Measurements from ENCODE around the gene SLAMF9.

The SLAMF9 gene

DNA sequence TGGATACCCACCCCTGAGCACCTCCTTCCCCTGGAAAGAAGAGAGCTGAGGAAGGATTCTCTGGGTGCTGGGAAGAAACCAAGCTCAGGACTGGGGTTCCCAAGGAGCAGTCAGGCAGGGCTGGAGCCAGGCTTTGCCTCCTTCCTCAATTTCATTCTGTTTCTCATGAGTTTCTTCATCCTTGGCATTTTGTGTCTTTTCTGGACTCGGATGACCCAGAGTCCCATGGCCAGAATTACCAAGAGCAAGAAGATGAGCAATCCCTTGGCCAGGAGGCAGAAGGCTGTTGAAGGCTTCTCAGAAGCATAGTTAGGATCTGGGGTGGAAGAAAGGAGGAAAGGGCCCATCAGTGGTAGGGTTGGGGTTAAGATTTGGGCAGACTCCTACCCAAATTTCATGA lies 2.5 kb downstream of the SLAMF9 start:
- no peak for DNase-seq
- in situ Hi-C loops (cut with HindIII; ENCODE audit: low pct_ligation_motif_present, low pct_unique_long_range_greater_than_20kb, low sequenced_read_pairs): no loop called here

DNA sequence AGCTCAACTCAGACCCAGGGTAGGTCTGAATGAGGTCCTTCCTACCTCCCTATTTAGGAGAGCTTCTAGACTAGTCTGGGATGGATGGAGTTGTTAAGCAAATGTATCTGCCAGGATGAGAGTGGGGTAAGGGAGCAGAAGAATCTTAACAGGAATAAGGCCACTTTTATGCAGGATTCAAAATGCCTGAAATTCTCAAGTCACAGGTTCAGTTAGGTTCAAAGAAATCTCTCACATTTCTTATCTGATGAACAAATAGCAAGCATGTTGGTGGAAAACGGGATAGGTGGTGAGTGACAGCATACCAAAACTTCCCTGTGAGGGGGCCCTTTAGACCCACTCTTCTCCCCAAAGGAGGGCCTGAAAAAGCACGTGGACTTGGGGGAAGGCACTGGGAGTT lies 3.0 kb downstream of the SLAMF9 start:
- in situ Hi-C loops (cut with HindIII; ENCODE audit: low pct_ligation_motif_present, low pct_unique_long_range_greater_than_20kb, low sequenced_read_pairs): no loop called here
- no peak for DNase-seq

DNA sequence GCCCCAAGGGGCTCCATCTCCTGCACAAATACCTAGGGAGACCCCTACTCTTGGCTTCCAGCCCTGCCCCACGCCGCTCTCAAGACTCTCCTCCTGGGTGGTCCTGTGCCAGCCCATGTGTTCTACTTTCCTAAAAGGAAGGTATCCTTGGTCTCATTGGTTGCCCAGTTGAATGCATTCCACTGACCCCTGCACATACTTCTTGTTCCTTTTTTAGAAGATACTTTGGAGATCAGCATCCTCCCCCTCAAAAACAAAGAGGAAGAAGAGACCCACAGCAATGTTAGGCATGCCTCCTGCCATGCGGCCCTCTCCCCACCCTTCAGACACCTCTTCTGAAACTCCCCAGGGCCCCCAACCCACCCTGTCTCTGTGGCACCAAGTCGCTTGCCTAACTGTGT lies 4.1 kb downstream of the SLAMF9 start:
- in situ Hi-C loops (cut with HindIII; ENCODE audit: low pct_ligation_motif_present, low pct_unique_long_range_greater_than_20kb, low sequenced_read_pairs): no loop called here
- no peak for DNase-seq

DNA sequence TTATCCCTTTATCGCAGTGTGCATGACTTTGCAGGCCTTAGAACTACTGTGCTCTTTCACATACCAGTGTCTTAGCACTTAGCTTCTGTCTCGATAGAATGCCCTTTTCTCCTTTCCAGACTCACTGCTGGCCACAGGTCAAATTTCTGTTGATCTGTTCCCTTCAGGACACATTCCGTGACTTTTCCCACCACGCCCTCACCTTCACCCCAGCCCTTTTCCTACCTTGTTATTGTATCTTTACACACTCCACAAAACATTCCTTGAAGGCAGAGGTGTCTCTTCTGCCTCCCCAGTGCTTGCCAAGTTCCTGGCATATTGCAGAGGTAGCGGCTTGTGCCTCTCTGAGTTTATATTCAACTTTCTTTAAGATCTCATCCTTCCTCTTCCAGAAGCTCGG lies 4.9 kb downstream of the SLAMF9 start:
- in situ Hi-C loops (cut with HindIII; ENCODE audit: low pct_ligation_motif_present, low pct_unique_long_range_greater_than_20kb, low sequenced_read_pairs): no loop called here
- DNase-seq: no peak

DNA sequence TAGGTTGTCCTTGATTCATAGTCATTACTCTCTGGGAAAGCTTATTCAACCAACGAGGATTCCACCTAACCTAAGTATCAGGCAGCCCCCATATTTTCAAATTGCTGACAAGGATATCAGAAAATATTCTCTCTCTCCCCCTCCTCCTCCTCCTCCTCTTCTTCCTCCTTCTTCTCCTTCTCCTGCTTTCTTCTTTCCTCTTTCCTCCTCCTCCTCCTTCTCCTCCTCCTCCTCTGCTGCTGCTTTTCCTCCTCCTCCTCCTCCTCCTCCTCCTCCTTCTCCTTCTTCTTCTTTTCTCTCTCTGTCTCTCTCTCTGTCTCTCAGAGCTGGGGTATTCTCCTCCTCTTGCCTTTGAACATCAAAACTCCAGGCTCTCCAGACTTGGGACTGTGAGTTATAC lies 6.1 kb downstream of the SLAMF9 start:
- in situ Hi-C loops (cut with HindIII; ENCODE audit: low pct_ligation_motif_present, low pct_unique_long_range_greater_than_20kb, low sequenced_read_pairs): no loop called here
- no peak for DNase-seq

DNA sequence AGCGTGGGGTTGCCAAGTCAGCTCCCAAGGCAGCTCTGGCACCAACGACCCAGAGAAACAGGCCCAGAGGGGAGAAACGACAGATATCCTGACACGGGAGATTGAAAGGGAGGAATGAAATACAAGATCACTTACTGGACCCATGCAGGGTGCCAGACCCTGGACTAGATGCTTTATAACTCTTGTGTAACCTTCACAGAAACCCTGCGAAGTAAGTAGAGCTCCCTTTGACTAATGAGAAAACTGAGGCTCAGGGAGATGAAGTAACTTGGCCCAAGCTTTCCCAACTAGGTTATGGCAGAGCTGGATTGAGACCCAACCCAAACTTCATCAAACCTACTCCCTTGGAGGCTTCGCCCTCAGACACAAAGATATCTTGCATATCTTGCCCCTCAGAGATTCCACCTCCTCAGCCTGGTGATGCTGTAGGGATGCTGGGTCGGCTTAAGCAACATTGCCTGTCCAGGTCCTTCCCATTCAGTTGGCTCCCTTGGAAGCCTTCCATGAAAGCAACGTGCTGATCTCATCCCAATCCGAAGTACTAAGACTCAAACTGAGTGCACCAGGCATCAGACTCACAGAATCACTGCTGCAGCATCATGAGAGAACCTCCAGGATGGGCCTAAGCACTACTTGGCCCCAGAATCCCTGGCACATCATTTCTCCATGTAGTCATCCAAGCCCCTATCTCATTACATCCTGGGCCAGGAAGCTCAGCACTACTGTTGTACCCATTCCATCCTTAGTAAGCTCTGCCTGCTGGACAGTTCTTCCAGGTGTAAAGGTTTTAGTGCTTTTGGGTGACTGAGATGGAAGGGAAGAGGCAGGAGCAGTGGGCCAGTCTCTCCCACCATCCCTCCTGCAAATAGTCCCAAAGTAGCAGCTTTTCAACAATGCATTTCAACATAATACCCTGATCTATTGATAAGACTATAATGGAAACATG lies 7.5 kb downstream of the SLAMF9 start:
- DNase-seq: no peak
- in situ Hi-C loops (cut with HindIII; ENCODE audit: low pct_ligation_motif_present, low pct_unique_long_range_greater_than_20kb, low sequenced_read_pairs): no loop called here

DNA sequence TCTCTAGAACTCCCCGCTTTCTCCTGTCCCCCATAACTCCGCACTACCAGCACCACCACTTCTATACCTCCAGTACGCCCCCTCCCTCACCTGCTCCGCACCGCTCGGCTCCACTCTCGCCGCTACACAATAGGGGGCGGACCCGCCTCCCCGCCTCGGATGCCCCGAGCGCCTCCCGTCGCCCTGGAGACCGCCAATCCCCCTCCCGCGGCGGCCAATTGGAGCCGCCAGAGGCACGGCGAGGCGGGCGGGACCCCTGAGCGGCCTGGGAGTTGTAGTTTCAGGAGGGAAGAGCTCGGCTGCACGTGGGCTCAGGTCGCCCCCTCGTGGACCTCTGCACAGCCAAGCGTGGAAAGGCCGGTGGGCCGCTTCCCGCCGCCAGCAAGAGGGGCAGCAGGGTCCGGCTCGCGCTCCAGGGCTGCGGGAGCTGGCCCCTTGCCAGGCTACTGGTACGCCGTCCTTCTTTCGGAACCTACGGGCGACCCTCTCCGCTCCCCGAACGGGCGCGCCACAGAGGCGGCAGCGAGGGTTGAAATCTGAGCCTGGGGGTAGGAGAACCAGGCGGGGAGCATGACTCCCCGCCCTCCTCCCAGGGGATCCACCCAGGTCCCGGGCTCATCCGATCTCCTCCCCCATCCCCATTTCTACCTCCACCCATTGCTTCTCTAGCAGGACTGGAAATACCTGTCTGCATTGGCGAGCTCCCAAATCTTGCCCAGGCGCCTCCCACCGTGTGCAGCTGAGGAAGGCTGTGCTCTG lies 8.4 kb downstream of the SLAMF9 start, which contains the start of gene IGSF9:
Gene IGSF9 (minus strand): TSS at position 131 of the 759 bp plus-strand sequence. CDS start 2,159 bp downstream, outside the sequence.
- in situ Hi-C loops (cut with HindIII; ENCODE audit: low pct_ligation_motif_present, low pct_unique_long_range_greater_than_20kb, low sequenced_read_pairs): no loop called here
- DNase-seq: peak; percentile 74

DNA sequence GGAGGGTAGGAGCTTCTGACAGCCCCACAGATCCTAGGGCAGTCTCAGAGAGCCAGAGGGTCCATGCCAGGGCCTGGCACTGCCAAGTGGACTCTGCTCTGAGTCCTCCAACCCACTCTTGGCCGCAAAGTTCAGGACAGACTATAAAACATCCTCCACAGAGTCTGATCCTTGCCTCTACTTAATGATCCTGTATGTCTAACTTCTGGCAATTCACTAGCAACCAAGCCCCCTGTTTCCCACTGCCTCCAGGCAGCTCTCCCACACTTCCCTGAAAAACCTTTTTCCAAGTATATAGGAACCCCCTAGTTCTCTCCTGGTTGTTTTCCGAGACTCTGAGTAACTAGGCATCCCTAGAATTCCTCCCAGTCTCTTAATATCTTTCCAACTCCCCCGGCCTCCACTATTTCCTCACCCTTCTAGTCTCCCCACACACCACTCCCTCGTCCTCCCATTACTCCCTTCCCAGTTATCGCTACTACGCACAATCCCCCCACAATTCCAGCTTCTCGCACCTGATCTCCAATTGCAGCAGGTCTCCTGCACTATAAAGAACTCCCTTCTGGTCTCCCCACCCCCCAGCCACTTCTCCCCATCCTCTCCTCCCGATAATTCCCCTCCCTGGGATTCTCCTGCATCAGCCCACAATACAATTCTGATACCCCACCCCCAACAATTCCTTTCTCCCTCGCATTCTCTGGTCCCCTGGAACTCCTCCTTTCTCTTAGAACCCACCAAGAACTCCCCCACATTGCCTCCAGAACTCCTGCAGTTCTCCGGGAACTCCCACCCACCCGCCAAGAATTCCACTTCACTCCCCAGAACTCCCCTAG lies 9.2 kb downstream of the SLAMF9 start:
- in situ Hi-C loops (cut with HindIII; ENCODE audit: low pct_ligation_motif_present, low pct_unique_long_range_greater_than_20kb, low sequenced_read_pairs): no loop called here
- DNase-seq: no peak

DNA sequence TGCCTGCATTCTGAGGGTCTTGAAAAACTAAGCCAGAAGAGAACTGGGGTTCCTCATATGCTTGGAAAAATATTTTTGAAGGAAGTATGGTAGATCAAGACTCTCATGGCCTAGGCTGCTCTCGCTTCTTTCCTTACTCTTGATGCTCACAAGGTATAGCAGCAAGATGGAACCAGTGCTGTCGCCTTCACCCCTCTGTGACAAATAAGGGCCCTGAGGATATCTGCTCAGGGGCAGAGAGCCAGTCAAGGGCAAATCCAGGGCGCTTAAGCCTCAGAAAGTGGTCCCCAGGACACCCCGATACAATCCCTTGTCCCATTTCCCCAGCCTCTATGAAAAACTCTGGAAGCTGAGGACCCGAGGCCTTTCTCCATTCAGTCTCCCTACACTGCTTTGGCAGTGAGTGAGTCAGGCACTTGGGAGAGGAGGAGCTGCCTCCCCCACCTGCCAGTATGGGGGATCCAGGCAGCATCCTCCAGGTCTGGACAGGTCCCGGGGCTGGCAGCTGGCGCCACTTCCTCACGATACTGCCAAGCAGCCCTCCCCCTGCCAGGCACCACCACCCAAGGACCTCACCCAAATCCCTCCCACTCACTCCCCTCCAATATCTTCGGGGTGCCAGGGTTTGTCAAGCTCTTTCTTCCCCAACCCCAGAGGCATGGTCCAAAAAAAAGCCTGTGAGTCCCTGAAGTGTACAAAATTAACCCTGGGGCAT lies 10.0 kb downstream of the SLAMF9 start:
- DNase-seq: no peak

DNA sequence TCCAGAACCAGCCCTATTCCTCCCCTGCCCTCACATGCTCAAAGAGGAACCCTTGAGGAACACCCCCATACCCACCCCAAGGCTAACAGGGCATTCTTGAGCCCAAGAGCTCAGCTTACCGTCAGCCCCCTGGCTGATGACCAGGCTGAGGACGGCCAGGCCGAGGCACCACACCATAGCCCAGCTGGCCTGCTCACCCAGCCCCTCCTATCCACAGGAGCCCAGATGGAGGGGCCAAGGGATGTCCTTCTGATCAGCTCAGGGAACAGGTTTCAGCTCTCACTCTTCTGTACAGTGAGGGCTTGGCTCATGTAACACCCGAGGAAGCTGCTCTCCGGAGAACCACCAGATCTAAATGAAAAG lies 10.8 kb downstream of the SLAMF9 start:
- DNase-seq: no peak
- in situ Hi-C loops (cut with HindIII; ENCODE audit: low pct_ligation_motif_present, low pct_unique_long_range_greater_than_20kb, low sequenced_read_pairs): no loop called here

More for the DNA sequence above, 10.0 kb downstream of the SLAMF9 start:
- in situ Hi-C loops (cut with HindIII; ENCODE audit: low pct_ligation_motif_present, low pct_unique_long_range_greater_than_20kb, low sequenced_read_pairs): no loop called here

DNA sequence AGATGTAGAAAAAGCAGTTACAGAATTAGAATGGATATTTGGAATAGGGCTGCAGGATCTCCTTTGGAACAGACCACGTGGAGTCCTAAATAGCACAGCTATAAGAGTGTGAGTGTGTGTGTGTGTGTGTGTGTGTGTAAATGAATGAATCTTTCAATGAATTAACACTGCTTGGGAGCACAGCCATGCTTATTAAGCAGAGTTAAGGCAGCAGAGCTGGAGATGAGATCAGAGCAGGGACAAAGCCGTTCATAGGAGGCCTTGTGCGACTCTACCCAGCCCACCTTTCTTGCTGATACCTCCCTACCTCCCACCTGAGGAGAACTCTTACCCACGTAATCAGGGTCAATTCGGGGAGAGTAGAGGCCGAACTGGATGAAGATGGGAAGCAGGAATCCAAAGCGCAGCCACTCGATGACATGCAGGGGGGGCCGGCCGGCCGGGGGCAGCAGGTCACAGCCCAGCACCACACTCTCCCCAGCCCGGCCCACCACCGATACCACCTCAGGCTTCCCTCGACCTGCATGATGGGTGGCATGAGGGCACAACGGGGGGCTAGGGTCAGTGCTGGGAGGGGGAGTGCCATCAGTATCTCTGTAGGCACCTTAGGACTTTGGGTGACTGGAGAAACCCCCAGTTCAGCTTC lies 11.3 kb downstream of the SLAMF9 start:
- no peak for DNase-seq
- in situ Hi-C loops (cut with HindIII; ENCODE audit: low pct_ligation_motif_present, low pct_unique_long_range_greater_than_20kb, low sequenced_read_pairs): no loop called here

DNA sequence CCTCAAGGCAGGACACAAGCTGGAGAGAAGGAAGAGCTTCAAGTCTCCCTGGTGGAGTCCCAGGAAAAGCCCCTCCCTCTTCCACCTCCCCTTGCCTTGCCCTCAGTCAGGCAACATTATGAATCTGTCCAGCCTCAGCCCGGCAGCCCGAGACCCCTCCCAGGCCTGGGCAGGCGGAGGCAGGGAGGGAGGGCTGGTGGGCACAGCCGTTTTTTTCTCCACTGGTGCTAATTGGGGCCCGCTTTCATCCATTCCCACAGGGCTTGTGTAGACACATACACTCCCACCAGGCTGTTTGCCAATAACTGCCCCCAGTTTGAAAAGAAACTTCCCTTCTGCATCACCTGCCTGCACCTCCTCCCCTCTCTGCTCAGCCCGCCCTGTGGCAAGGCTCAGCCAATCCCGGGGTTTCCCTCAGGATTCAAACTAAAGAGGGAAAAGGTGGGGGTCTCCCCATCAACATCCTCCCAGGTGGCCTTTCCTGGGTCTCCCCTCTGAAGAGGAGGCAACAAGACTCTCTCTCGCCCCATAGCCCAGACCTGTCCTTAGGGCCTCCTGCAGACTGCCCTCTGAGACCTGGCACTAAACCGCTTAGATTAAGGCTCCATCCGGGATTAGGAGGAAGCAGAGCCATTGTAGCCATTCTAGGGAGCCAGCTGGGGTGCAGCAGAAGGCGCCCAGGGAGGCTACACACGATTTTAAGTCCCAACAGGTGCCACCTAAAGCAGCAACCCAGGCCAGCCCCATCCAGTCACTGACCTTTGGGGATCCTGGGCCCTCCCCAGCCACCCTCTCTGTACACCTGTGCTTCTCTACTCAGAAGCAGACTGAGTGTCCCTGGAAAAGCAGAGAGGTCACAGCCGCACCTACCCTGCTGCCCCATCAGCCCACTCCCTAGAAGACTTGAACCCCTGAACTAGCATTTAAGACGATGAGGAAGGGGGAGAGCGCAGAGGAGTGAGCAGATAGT lies 12.2 kb downstream of the SLAMF9 start:
- DNase-seq: no peak
- in situ Hi-C loops (cut with HindIII; ENCODE audit: low pct_ligation_motif_present, low pct_unique_long_range_greater_than_20kb, low sequenced_read_pairs): no loop called here

DNA sequence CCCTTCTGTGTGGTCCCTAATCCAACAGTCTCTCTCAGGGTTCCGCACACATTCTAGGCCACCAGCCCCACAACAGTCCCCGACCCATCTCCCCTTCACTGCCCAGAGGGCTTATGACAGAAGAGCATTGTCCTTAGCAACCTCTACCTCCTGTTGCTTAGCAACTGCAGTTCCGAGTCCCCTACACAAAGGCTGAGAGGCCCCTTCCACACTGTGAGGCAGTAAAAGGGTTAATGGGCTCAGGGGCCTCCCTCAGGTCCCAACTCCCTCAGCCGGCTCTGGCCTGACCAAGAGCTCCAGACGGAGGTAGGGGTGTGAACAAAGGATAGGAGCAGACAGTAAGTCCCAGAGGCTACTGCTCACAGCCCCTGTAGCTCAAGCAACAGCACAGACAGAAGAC lies 12.9 kb downstream of the SLAMF9 start:
- DNase-seq: no peak
- in situ Hi-C loops (cut with HindIII; ENCODE audit: low pct_ligation_motif_present, low pct_unique_long_range_greater_than_20kb, low sequenced_read_pairs): no loop called here

DNA sequence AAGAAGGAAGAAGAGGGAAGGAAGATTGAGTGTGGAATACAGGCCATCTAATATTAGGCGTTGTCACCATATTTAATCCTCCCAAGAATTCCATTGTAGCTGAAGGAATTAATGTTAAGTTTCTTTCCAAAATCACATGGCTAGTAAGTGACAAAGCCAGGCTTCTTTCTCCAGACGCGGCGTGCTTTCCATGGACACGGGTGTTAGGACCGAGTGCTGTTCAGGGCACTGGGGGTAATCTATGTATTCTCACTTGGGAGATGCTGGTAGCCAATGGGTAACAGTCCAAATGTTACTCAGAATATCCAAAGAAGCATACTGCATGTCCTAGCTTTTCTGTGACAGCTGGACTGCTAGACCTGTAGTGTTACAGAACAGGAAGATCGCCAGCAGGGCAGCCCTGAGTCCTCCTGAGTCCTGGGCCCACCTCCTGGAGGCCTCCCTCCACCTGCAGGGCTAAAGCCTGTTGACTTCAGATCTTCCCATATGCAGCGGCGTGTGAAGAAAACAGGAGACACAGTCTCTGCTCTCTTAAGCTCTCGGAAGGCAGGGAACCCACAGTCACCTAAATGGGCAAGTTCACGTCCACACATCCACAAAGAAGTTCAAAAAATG lies 13.9 kb downstream of the SLAMF9 start:
- in situ Hi-C loops (cut with HindIII; ENCODE audit: low pct_ligation_motif_present, low pct_unique_long_range_greater_than_20kb, low sequenced_read_pairs): no loop called here
- no peak for DNase-seq

DNA sequence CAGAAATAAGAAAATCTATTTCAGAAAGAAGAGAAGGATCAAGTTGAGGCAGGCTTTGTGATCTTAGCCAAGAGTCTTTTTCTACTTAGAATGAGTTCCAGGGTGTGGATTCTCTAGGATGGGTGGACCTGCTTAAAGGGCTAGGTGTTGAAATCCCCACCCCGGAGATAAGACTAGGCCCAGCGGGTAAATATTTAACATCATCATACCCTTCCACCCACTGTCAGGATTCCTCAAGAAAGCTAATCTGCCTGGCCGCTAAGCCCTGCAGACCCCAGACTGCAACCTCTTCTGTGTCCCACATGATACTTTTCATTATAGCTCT lies 14.4 kb downstream of the SLAMF9 start:
- no peak for DNase-seq
- in situ Hi-C loops (cut with HindIII; ENCODE audit: low pct_ligation_motif_present, low pct_unique_long_range_greater_than_20kb, low sequenced_read_pairs): loop anchor here (10.0 kb wide), 1 partner anchor 65 kb away; no protein-coding TSS in a partner anchor

DNA sequence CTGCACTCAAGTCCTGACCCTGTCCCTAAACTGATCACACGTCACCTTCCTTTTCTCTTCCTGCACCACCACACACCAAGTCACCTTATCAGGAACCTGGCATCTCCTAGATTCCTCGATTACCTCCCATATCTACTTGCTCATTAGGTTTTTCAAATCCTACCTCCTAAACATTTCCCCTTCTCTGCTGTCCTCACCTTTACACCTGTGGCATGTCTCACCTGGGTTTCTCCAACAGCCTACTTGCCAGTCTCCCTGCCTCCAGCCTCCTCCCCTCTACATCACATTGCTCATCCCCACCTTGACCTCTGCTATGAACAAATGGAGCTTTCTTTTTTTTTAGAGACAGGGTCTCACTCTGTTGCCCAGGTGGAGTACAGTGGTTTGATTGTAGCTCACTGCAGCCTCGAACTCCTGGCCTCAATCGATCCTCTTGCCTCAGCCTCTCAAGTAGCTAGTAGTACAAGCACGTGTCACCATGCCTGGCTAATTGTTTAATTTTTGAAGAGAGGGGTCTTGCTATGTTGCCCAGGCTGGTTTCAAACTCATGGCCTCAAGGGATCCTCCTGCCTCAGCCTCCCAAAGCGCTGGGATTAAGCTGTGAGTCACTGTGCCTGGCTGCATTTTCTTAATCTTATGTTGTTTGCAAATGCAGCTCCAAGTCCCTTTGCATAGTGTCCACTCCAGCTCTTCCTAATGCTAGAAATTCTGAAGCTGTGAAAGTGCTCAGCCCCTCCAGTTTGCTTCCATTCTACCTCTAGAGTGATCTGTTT lies 14.9 kb downstream of the SLAMF9 start:
- in situ Hi-C loops (cut with HindIII; ENCODE audit: low pct_ligation_motif_present, low pct_unique_long_range_greater_than_20kb, low sequenced_read_pairs): loop anchor here (10.0 kb wide), 1 partner anchor 66 kb away; no protein-coding TSS in a partner anchor
- DNase-seq: no peak
